Measurements from ENCODE around the gene ROBO1. TPM values are rescaled to one million over a fixed set of nuclear protein-coding genes. Genes with fewer than 3 reads are reported as not detected.
"Not testable (repeated sequence)": the region's sequence is repeated elsewhere in the genome, so short reads cannot be mapped to it uniquely, and the experiment has no call there.

The ROBO1 gene
- total RNA-seq, 1 donor from 2014 or later = 31.7 TPM

DNA sequence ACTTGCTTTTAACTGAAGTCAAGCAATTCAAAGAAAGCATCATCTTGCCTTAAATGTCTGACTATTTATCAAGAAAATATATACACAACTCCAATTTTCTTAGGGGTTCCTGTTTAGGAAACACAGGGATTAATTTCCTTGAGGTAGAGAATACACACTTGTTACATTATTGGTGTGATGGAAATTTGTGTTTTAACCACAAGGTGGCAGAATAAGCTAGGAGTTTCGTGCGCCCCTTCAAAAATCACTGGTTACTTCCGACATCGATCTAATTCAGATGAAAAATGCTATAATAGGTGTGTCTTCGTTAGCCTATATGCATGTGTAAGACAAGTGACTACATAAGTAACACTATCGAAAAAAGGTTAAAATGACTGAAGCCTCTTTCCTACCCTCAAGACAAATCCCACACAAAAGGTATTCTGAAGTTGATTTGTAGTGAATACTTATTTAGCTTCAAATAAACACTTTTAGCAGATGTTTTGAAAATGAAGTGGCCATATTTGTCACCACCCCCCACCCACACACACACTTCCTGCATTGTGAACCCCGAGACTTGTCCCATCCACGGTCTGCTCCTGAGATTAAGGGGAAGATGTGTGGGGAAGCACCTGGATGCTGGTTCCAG is 246.5 kb downstream of the ROBO1 start:
- Histone ChIP-seq H3K36me3 (ENCODE audit: control insufficient read depth, insufficient read depth, low read length) (no peaks in the 10 kb centered on the region), H3K4me3 (ENCODE audit: low read depth, low read length) (no peak overlapping the region), H3K27me3 (ENCODE audit: control insufficient read depth, insufficient read depth, low read length) (no peaks in the 10 kb centered on the region)
- DNase-seq (ENCODE audit: low read depth) = no peak
- TF ChIP-seq CTCF (IDR thresholded peaks at IDR 0.05; ENCODE audit: insufficient read depth, low read length, poor library complexity, severe bottlenecking) = peak; percentile 34

DNA sequence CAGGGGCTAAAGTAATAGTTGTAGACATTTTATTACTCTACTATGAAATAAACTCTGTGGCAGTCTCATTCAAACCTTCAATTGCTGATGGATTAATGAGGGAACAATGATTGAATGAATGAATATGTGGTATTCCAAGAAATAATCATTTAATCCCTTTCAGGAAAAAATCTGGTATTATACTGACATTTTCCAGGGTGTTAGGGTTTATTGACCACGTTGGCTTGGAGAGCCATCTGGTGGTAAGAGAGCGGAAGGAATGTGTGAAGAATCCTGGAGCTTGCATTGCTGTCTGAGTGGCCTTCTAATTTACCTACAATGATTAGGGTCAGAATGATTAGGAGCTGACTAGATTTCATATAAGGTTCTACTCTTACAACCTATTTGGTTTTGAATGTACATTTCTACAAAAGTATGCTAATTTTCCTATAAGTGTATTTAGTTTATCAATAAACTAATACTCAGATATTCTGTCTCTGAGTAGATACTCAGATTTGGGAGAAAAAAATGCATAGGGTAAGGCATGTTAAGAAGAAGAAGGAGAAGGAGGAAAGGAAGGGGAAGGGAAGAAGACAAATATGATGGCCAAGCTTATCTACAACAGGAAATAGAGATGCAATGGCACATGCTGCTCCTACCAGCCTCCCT is 249.9 kb downstream of the ROBO1 start:
- Histone ChIP-seq H3K36me3 (ENCODE audit: control insufficient read depth, insufficient read depth, low read length) (no peaks in the 10 kb centered on the region), H3K4me3 (ENCODE audit: low read depth, low read length) (no peak overlapping the region), H3K27me3 (ENCODE audit: control insufficient read depth, insufficient read depth, low read length) (no peaks in the 10 kb centered on the region)
- no peak for DNase-seq (ENCODE audit: low read depth)
- TF ChIP-seq CTCF (IDR thresholded peaks at IDR 0.05; ENCODE audit: insufficient read depth, low read length, poor library complexity, severe bottlenecking) = peak; percentile 81

DNA sequence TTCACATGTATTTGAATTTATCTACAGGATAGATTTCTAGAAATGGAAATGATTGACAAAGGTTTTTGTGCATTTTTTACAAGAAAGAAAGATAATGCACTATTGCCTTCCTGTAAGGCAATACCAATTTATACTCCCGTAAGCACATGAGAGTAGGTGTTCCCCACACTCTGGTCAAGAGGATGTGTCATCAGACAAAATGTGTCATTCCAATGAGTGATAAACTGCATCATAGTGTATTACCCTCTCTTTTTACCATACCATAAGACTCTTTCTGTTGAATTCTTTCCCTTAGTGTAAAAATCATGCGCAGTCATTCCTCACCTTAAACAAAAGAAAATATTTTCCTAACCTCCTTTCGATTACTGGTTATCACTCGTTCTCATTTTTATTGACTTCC is 251.0 kb downstream of the ROBO1 start:
- no peak for TF ChIP-seq CTCF (IDR thresholded peaks at IDR 0.05; ENCODE audit: insufficient read depth, low read length, poor library complexity, severe bottlenecking)
- H3K4me3 ChIP-seq (ENCODE audit: low read depth, low read length) = no peak overlapping the region
- H3K27me3 ChIP-seq (ENCODE audit: control insufficient read depth, insufficient read depth, low read length) = no peaks in the 10 kb centered on the region
- H3K36me3 ChIP-seq (ENCODE audit: control insufficient read depth, insufficient read depth, low read length) = no peaks in the 10 kb centered on the region
- no peak for DNase-seq (ENCODE audit: low read depth)

GRCh38 chr3:79515072-79515471 is 252.7 kb downstream of the ROBO1 start:
- H3K4me3 ChIP-seq (ENCODE audit: low read depth, low read length) = no peak overlapping the region
- no peak for TF ChIP-seq CTCF (IDR thresholded peaks at IDR 0.05; ENCODE audit: insufficient read depth, low read length, poor library complexity, severe bottlenecking)
- DNase-seq (ENCODE audit: low read depth) = no peak
- H3K27me3 ChIP-seq (ENCODE audit: control insufficient read depth, insufficient read depth, low read length) = no peaks in the 10 kb centered on the region
- no peaks in the 10 kb centered on the region for H3K36me3 ChIP-seq (ENCODE audit: control insufficient read depth, insufficient read depth, low read length)

- Histone ChIP-seq H3K27me3 (ENCODE audit: control insufficient read depth, insufficient read depth, low read length) (no peaks in the 10 kb centered on the region), H3K36me3 (ENCODE audit: control insufficient read depth, insufficient read depth, low read length) (no peaks in the 10 kb centered on the region), H3K4me3 (ENCODE audit: low read depth, low read length) (no peak overlapping the region)
- TF ChIP-seq CTCF (IDR thresholded peaks at IDR 0.05; ENCODE audit: insufficient read depth, low read length, poor library complexity, severe bottlenecking) = no peak
- no peak for DNase-seq (ENCODE audit: low read depth)
Observed at GRCh38 chr3:79514069-79514468, 253.7 kb downstream of the ROBO1 start.

DNA sequence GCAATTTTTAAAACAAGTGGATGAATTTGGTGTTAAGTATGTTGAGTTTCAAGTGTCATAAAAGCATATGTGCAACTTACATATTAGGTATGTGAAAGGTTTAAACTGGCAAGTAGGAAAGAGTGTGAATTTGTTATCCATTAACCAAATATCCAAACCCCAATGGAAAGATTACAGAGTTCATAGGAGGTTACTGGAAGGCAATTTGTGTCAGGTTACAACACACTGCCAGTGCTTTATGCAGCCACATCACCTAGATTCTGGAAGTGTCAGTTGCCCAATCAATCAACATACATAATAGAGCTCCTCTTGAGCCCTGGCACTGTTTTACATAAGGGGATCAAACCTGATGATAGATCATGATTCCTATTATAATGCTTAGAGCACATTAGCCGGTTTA is 261.0 kb downstream of the ROBO1 start:
- Histone ChIP-seq H3K27me3 (ENCODE audit: control insufficient read depth, insufficient read depth, low read length) (no peaks in the 10 kb centered on the region), H3K4me3 (ENCODE audit: low read depth, low read length) (no peak overlapping the region), H3K36me3 (ENCODE audit: control insufficient read depth, insufficient read depth, low read length) (no peaks in the 10 kb centered on the region)
- TF ChIP-seq CTCF (IDR thresholded peaks at IDR 0.05; ENCODE audit: insufficient read depth, low read length, poor library complexity, severe bottlenecking) = no peak
- DNase-seq (ENCODE audit: low read depth) = no peak

DNA sequence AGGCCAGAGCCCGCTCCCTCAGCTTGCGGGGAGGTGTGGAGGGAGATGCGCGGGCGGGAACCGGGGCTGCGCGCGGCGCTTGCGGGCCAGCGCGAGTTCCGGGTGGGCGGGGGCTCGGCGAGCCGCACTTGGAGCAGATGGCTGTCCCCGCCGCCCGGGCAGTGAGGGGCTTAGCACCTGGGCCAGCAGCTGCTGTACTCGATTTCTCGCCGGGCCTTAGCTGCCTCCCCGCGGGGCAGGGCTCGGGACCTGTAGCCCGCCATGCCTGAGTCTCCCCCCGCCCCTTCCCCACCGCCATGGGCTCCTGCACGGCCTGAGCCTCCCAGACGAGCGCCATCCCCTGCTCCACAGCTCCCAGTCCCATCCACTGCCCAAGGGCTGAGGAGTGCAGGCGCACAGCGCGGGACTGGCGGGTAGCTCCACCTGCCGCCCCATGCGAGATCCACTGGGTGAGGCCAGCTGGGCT is 265.5 kb downstream of the ROBO1 start:
- not testable (repeated sequence) for H3K4me3 ChIP-seq (ENCODE audit: low read depth, low read length); DNase-seq (ENCODE audit: low read depth); H3K27me3 ChIP-seq (ENCODE audit: control insufficient read depth, insufficient read depth, low read length); H3K36me3 ChIP-seq (ENCODE audit: control insufficient read depth, insufficient read depth, low read length)
